Measurements from ENCODE around the gene FOXJ2. TPM values are rescaled to one million over a fixed set of nuclear protein-coding genes. Genes with fewer than 3 reads are reported as not detected.

Gene FOXJ2
- total and polyA plus RNA-seq, 2 donors (not counting 1 experiment from before 2014, with no cell fraction given) = 9.5 to 19.4 TPM

DNA sequence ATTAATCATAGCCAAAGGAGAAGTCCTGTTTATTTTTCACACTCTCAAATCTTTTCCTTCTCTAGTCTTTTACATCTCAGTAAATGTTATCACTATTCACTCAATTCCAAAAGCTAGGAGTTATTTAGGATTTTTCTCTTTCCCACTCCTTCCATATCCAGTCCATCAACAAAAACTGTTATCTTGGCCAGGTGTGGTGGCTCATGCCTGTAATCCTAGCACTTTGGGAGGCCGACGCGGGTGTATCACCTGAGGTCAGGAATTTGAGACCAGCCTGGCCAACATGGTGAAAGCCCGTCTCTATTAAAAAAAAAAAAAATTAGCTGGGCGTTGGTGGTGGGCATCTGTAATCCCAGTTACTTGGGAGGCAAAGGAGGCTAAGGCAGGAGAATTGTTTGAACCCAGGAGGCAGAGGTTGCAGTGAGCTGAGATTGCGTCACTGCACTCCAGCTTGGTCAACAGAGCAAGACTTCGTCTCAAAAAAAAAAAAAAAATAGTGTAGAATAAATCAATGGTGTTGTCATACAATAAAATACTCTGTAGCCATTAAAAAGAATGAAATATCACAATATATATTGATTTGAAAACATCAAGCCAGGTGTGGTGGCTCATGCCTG lies 46.6 kb upstream of the FOXJ2 start:
- POLR2A ChIA-PET = no interaction called here
- H3K27ac ChIP-seq (ENCODE audit: low read length in 2 of 2) = no peak overlapping the region
- no peaks in the 10 kb centered on the region for H3K9me3 Mint-ChIP-seq (ENCODE audit: insufficient read depth)
- H3K4me1 Mint-ChIP-seq = peaks cover 5% of the 10 kb centered on the region
- no peaks in the 10 kb centered on the region for H3K27me3 Mint-ChIP-seq
- TF ChIP-seq, protein P1, sequence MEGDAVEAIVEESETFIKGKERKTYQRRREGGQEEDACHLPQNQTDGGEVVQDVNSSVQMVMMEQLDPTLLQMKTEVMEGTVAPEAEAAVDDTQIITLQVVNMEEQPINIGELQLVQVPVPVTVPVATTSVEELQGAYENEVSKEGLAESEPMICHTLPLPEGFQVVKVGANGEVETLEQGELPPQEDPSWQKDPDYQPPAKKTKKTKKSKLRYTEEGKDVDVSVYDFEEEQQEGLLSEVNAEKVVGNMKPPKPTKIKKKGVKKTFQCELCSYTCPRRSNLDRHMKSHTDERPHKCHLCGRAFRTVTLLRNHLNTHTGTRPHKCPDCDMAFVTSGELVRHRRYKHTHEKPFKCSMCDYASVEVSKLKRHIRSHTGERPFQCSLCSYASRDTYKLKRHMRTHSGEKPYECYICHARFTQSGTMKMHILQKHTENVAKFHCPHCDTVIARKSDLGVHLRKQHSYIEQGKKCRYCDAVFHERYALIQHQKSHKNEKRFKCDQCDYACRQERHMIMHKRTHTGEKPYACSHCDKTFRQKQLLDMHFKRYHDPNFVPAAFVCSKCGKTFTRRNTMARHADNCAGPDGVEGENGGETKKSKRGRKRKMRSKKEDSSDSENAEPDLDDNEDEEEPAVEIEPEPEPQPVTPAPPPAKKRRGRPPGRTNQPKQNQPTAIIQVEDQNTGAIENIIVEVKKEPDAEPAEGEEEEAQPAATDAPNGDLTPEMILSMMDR (IDR thresholded peaks at IDR 0.05) = no peak
- no peak for TF ChIP-seq EZH2 (IDR thresholded peaks at IDR 0.05; ENCODE audit: borderline replicate concordance, insufficient read depth, low read depth, low read length, poor library complexity, severe bottlenecking)
- H3K9ac ChIP-seq (ENCODE audit: low read length) = no peak overlapping the region
- peaks cover 0 to 5% of the 10 kb centered on the region in 2 donors for H3K4me1 ChIP-seq (ENCODE audit: control insufficient read depth in 2 of 2, insufficient read depth in 2 of 2, low read length in 2 of 2)
- no peak overlapping the region for H3K4me3 ChIP-seq (ENCODE audit: control extremely low read depth in 1 of 5, extremely low read depth in 1 of 5, insufficient read depth in 1 of 5, low read depth in 2 of 5, low read length in 4 of 5)
- H3K9me3 ChIP-seq (ENCODE audit: control extremely low read depth in 1 of 3, control insufficient read depth in 2 of 3, insufficient read depth in 1 of 3, low read length in 2 of 3) = no peaks in the 10 kb centered on the region
- H3K4me3 Mint-ChIP-seq = no peak overlapping the region
- intact Hi-C loops (cut with micrococcal nuclease) = no loop called here
- no peaks in the 10 kb centered on the region for H3K27me3 ChIP-seq (replicated peaks in 1 of 4; ENCODE audit: control extremely low read depth in 1 of 4, control insufficient read depth in 3 of 4, insufficient read depth in 4 of 4, low read length in 3 of 4)
- no peaks in the 10 kb centered on the region for H3K79me2 ChIP-seq (ENCODE audit: control insufficient read depth, insufficient read depth, low read length)
- H4K20me1 ChIP-seq (ENCODE audit: control insufficient read depth, insufficient read depth, low read length, poor library complexity, severe bottlenecking) = no peaks in the 10 kb centered on the region
- no peak for ATAC-seq (ENCODE audit: low read depth)
- no peak for DNase-seq
- H3K36me3 ChIP-seq (replicated peaks in 1 of 2; ENCODE audit: control extremely low read depth in 1 of 2, control insufficient read depth in 1 of 2, extremely low read depth in 1 of 2, insufficient read depth in 2 of 2, low read length in 1 of 2) = no peaks in the 10 kb centered on the region
- no peak overlapping the region for H3K27ac Mint-ChIP-seq
- CTCF ChIA-PET = interaction anchor here (1.5 to 5.0 kb wide), 2 partner anchors 9 to 53 kb away, joined by 6 to 18 read pairs; no protein-coding TSS in a partner anchor
- WGBS (ENCODE audit: insufficient coverage) = 96% methylated on average over 4 of the region's 7 CpGs
- no peak overlapping the region for H2AFZ ChIP-seq (ENCODE audit: insufficient read depth, low read depth, low read length, poor library complexity, severe bottlenecking)
- no peak overlapping the region for H3K4me2 ChIP-seq (replicated peaks; ENCODE audit: low read depth, low read length, poor library complexity, severe bottlenecking)

DNA sequence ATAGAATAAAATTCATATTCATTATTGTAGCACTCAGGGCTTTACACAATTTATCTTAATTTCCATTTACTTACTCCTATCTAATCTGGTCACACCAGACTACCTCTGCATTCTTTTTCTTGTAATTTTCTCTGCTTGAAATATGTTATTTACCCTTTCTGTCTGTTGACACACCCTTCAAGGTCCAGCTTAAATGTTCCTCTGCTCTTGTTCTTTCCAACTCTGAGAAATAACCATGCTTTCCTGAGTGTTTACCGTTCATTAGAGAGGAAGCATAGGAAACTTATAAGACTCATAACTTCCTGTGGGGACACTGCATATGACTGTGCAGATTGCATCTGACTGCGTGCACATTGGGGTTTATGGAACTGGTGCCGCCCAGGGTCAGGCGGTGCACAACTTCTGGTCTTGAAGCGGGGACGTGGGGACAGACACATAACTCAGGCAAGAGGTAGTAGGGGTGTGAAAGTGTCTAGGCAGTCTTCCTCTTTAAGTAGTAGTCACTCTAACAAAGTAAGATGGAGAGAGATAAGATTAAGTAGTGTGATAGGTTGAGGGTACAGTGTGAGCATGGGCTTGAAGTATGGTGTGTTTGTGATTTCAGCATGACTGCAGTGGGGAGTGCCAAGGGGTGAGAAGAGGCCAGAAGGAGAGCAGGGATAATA lies 42.6 kb upstream of the FOXJ2 start:
- Histone ChIP-seq H3K4me2 (replicated peaks; ENCODE audit: low read depth, low read length, poor library complexity, severe bottlenecking) (no peak overlapping the region), H3K9ac (ENCODE audit: low read length) (no peak overlapping the region), H2AFZ (ENCODE audit: insufficient read depth, low read depth, low read length, poor library complexity, severe bottlenecking) (peak overlapping the region; percentile 52), H3K9me3 (ENCODE audit: control extremely low read depth in 1 of 3, control insufficient read depth in 2 of 3, insufficient read depth in 1 of 3, low read length in 2 of 3) (no peaks in the 10 kb centered on the region), H3K4me3 (ENCODE audit: control extremely low read depth in 1 of 5, extremely low read depth in 1 of 5, insufficient read depth in 1 of 5, low read depth in 2 of 5, low read length in 4 of 5) (no peak overlapping the region), H3K79me2 (ENCODE audit: control insufficient read depth, insufficient read depth, low read length) (no peaks in the 10 kb centered on the region), H3K27ac (ENCODE audit: low read length in 2 of 2) (no peak overlapping the region), H3K4me1 (ENCODE audit: control insufficient read depth in 2 of 2, insufficient read depth in 2 of 2, low read length in 2 of 2) (peaks cover 5 to 7% of the 10 kb centered on the region in 2 donors), H3K36me3 (replicated peaks in 1 of 2; ENCODE audit: control extremely low read depth in 1 of 2, control insufficient read depth in 1 of 2, extremely low read depth in 1 of 2, insufficient read depth in 2 of 2, low read length in 1 of 2) (no peaks in the 10 kb centered on the region), H4K20me1 (ENCODE audit: control insufficient read depth, insufficient read depth, low read length, poor library complexity, severe bottlenecking) (no peaks in the 10 kb centered on the region), H3K27me3 (replicated peaks in 1 of 4; ENCODE audit: control extremely low read depth in 1 of 4, control insufficient read depth in 3 of 4, insufficient read depth in 4 of 4, low read length in 3 of 4) (no peaks in the 10 kb centered on the region)
- 8% methylated on average over 4 of the region's 6 CpGs for WGBS (ENCODE audit: insufficient coverage)
- H3K4me3 Mint-ChIP-seq = no peak overlapping the region
- no peaks in the 10 kb centered on the region for H3K9me3 Mint-ChIP-seq (ENCODE audit: insufficient read depth)
- intact Hi-C loops (cut with micrococcal nuclease) = no loop called here
- ChIA-PET CTCF (interaction anchor here (0.9 to 1.6 kb wide), 3 partner anchors 57 to 58 kb away, joined by 3 to 13 read pairs (median 4); no protein-coding TSS in a partner anchor), POLR2A (no interaction called here)
- no peak overlapping the region for H3K27ac Mint-ChIP-seq
- DNase-seq (no peak), ATAC-seq (ENCODE audit: low read depth) (no peak)
- H3K4me1 Mint-ChIP-seq = peaks cover 8% of the 10 kb centered on the region
- no peaks in the 10 kb centered on the region for H3K27me3 Mint-ChIP-seq
- TF ChIP-seq EZH2 (IDR thresholded peaks at IDR 0.05; ENCODE audit: borderline replicate concordance, insufficient read depth, low read depth, low read length, poor library complexity, severe bottlenecking) = no peak
- TF ChIP-seq, protein P1 (IDR thresholded peaks at IDR 0.05) = no peak

Data from B cell (primary cell).